MM.1S (cell line): ENCODE measurements around the gene SAMD5.

Source experiments
- DNase-seq: peaks from one replicate; pipeline ENCODE4 v3.0.0-alpha.2; 2015
- H2AFZ ChIP-seq: fragments of 300-600 bp; sonication (generic); 2 replicates; pipeline ENCODE4 v1.6.0; 2016; ENCODE audit warnings: antibody characterized with exemption, low read length
- H3F3A ChIP-seq: fragments of 300-600 bp; sonication (generic); 2 replicates; pipeline ENCODE4 v1.6.1; 2016; ENCODE audit warnings: mild to moderate bottlenecking, antibody characterized with exemption, low read length, moderate library complexity, mixed read lengths; ENCODE audit not compliant: insufficient read depth
- H3K27ac ChIP-seq: fragments of 300-600 bp; sonication (generic); 2 replicates; pipeline ENCODE4 v1.5.1; 2016; ENCODE audit warnings: mild to moderate bottlenecking, low read length
- H3K27me3 ChIP-seq: fragments of 300-600 bp; sonication (generic); replicated peaks from 2 replicates; pipeline ENCODE4 v1.6.0; 2016; ENCODE audit warnings: low read length; ENCODE audit not compliant: insufficient read depth
- H3K36me3 ChIP-seq: fragments of 300-600 bp; sonication (generic); replicated peaks from 2 replicates; pipeline ENCODE4 v1.6.1; 2016; ENCODE audit warnings: mild to moderate bottlenecking, low read length, mixed read lengths; ENCODE audit not compliant: insufficient read depth
- H3K4me1 ChIP-seq: fragments of 300-600 bp; sonication (generic); 2 replicates; pipeline ENCODE4 v1.6.1; 2016; ENCODE audit warnings: low read length, mixed read lengths
- H3K4me2 ChIP-seq: fragments of 300-600 bp; sonication (generic); 2 replicates; pipeline ENCODE4 v1.6.0; 2016; ENCODE audit warnings: low read depth, low read length
- H3K4me3 ChIP-seq: fragments of 300-600 bp; sonication (generic); 2 replicates; pipeline ENCODE4 v1.5.1; 2016; ENCODE audit warnings: low read length, mixed read lengths
- H3K79me2 ChIP-seq: fragments of 300-600 bp; sonication (generic); 2 replicates; pipeline ENCODE4 v1.6.1; 2016; ENCODE audit warnings: mixed run types, low read length, mixed read lengths
- H3K9ac ChIP-seq: fragments of 300-600 bp; sonication (generic); 2 replicates; pipeline ENCODE4 v1.6.1; 2016; ENCODE audit warnings: low read length, mixed read lengths
- H3K9me2 ChIP-seq: fragments of 300-600 bp; sonication (generic); replicated peaks from 2 replicates; pipeline ENCODE4 v1.6.1; 2016; ENCODE audit warnings: mild to moderate bottlenecking, low read length, mixed read lengths; ENCODE audit not compliant: insufficient read depth
- H3K9me3 ChIP-seq: fragments of 300-600 bp; sonication (generic); replicated peaks from 2 replicates; pipeline ENCODE4 v1.6.1; 2016; ENCODE audit warnings: mild to moderate bottlenecking, low read length, mixed read lengths; ENCODE audit not compliant: insufficient read depth
- H4K20me1 ChIP-seq: fragments of 300-600 bp; sonication (generic); 2 replicates; pipeline ENCODE4 v1.6.1; 2016; ENCODE audit warnings: mild to moderate bottlenecking, low read length, moderate library complexity, mixed read lengths; ENCODE audit not compliant: insufficient read depth
- CTCF ChIP-seq: fragments of 300-600 bp; sonication (generic); IDR thresholded peaks from 2 replicates; pipeline ENCODE4 v1.5.1; 2016; ENCODE audit warnings: antibody characterized with exemption, low read length, mixed read lengths
- EZH2 ChIP-seq: fragments of 300-600 bp; sonication (generic); optimal IDR thresholded peaks from 2 replicates; pipeline ENCODE3; 2017; ENCODE audit warnings: low read depth, mild to moderate bottlenecking, antibody characterized with exemption, low read length, mixed read lengths
- EZH2phosphoT487 ChIP-seq: fragments of 300-600 bp; sonication (generic); IDR thresholded peaks from 2 replicates; pipeline ENCODE4 v1.6.1; 2018; ENCODE audit warnings: antibody characterized with exemption, low read length

Gene SAMD5

GRCh38 chr6:147503587-147503986, 4.9 kb upstream of the SAMD5 start:
- H3K9ac ChIP-seq, result no peak overlapping the region
- no peak overlapping the region for H2AFZ ChIP-seq
- H3K27ac ChIP-seq, result no peak overlapping the region
- no peak overlapping the region for H3K4me2 ChIP-seq
- no peak for DNase-seq
- H3K4me3 ChIP-seq, result no peak overlapping the region
- TF ChIP-seq EZH2phosphoT487, result no peak
- no peak for TF ChIP-seq EZH2
- no peak for TF ChIP-seq CTCF
- H3K4me1 ChIP-seq, result no peaks in the 10 kb centered on the region
- H3K9me2 ChIP-seq, result no peaks in the 10 kb centered on the region
- H4K20me1 ChIP-seq, result no peaks in the 10 kb centered on the region
- no peaks in the 10 kb centered on the region for H3F3A ChIP-seq
- H3K36me3 ChIP-seq, result no peaks in the 10 kb centered on the region
- H3K9me3 ChIP-seq, result no peaks in the 10 kb centered on the region
- no peaks in the 10 kb centered on the region; the same call in 1 of the 2 replicates for H3K27me3 ChIP-seq
- no peaks in the 10 kb centered on the region for H3K79me2 ChIP-seq

- Histone ChIP-seq H3K27me3 (no peaks in the 10 kb centered on the region; the same call in none of the 2 replicates), H3K79me2 (no peaks in the 10 kb centered on the region), H2AFZ (no peak overlapping the region), H3K4me2 (no peak overlapping the region), H3K36me3 (no peaks in the 10 kb centered on the region), H3K4me1 (no peaks in the 10 kb centered on the region), H3K4me3 (no peak overlapping the region), H4K20me1 (no peaks in the 10 kb centered on the region), H3K27ac (no peak overlapping the region), H3K9me3 (no peaks in the 10 kb centered on the region), H3K9me2 (no peaks in the 10 kb centered on the region), H3F3A (no peaks in the 10 kb centered on the region), H3K9ac (no peak overlapping the region)
- TF ChIP-seq EZH2 (no peak), CTCF (no peak), EZH2phosphoT487 (no peak)
- no peak for DNase-seq
Measured at GRCh38 chr6:147504848-147505247, 3.6 kb upstream of the SAMD5 start.

GRCh38 chr6:147506704-147507114, 1.8 kb upstream of the SAMD5 start:
- Histone ChIP-seq H3K4me2 (peak overlapping the region; percentile 66), H3K79me2 (no peaks in the 10 kb centered on the region), H3K4me3 (peak overlapping the region; percentile 57; the same call in 1 of the 2 replicates), H3K9me3 (no peaks in the 10 kb centered on the region), H3K27ac (no peak overlapping the region), H2AFZ (no peak overlapping the region; the same call in 1 of the 2 replicates), H3K9ac (no peak overlapping the region), H3K36me3 (no peaks in the 10 kb centered on the region), H4K20me1 (no peaks in the 10 kb centered on the region), H3K27me3 (no peaks in the 10 kb centered on the region; the same call in none of the 2 replicates), H3K4me1 (no peaks in the 10 kb centered on the region), H3F3A (no peaks in the 10 kb centered on the region), H3K9me2 (no peaks in the 10 kb centered on the region)
- no peak for TF ChIP-seq EZH2
- TF ChIP-seq CTCF, result peak; percentile 59
- DNase-seq, result peak; percentile 38
